HEK293 (cell line): Measurements from ENCODE around the gene ZNF681.

Experiments used
- CTCF ChIA-PET: fragments of 350-600 bp; formaldehyde crosslinking; extraction: SDS; loops from one replicate; lab custom pipeline; 2021; ENCODE audit warnings: antibody characterized with exemption; lab: Yijun Ruan, JAX
- POLR2A ChIA-PET: fragments of 300-600 bp; formaldehyde crosslinking; extraction: SDS; loops from one replicate; lab custom pipeline; 2020; ENCODE audit warnings: antibody characterized with exemption, inconsistent platforms; lab: Yijun Ruan, JAX
- H3K27ac ChIP-seq: fragments of 200-500 bp; sonication (Bioruptor generic); 2 replicates; pipeline ENCODE4 v1.5.1; 2014; ENCODE audit warnings: low read depth, low read length, control low read depth, inconsistent platforms; ENCODE audit errors: extremely low read depth
- H3K36me3 ChIP-seq, 2 experiments: fragments of 200-500 bp in 1 of 2; sonication (Bioruptor generic) in 1 of 2; 1 replicate in 1 of 2; 2 replicates in 1 of 2; pipeline ENCODE4 v1.5.1; 2014 to 2017; ENCODE audit warnings: inconsistent platforms in 2 of 2, low read length in 2 of 2; ENCODE audit not compliant: control insufficient read depth in 2 of 2, insufficient read depth in 1 of 2
- H3K4me1 ChIP-seq: fragments of 200-500 bp; sonication (Bioruptor generic); 2 replicates; pipeline ENCODE4 v1.5.1; 2014; ENCODE audit warnings: mild to moderate bottlenecking, low read length, inconsistent platforms; ENCODE audit not compliant: control insufficient read depth, insufficient read depth
- H3K4me3 ChIP-seq: 2 replicates; pipeline ENCODE4 v1.5.1; 2011; ENCODE audit warnings: low read depth, mild to moderate bottlenecking, control low read depth, low read length, moderate library complexity
- H3K9me3 ChIP-seq: fragments of 200-500 bp; sonication (Bioruptor generic); 2 replicates; pipeline ENCODE4 v1.5.1; 2014; ENCODE audit warnings: low read depth, low read length, inconsistent platforms; ENCODE audit not compliant: control insufficient read depth, insufficient read depth
- BCL11B ChIP-seq: fragments of 450-650 bp; formaldehyde crosslinking; IDR thresholded peaks from 2 replicates; pipeline ENCODE4 v1.5.1; 2016; ENCODE audit warnings: low read depth, missing biosample characterization, missing genetic modification characterization
- GLIS1 ChIP-seq: fragments of 450-650 bp; formaldehyde crosslinking; IDR thresholded peaks from 2 replicates; pipeline ENCODE4 v1.5.1; 2016; ENCODE audit warnings: missing biosample characterization, missing genetic modification characterization
- HOXC10 ChIP-seq: sonication (generic); formaldehyde crosslinking; IDR thresholded peaks from 2 replicates; pipeline ENCODE4 v1.8.1; 2023; ENCODE audit warnings: mild to moderate bottlenecking, missing genetic modification reagents
- KLF16 ChIP-seq: fragments of 450-650 bp; formaldehyde crosslinking; IDR thresholded peaks from 2 replicates; pipeline ENCODE4 v1.5.1; 2017; ENCODE audit warnings: missing biosample characterization, missing genetic modification characterization
- KLF8 ChIP-seq: fragments of 450-650 bp; formaldehyde crosslinking; IDR thresholded peaks from 2 replicates; pipeline ENCODE4 v1.5.1; 2016; ENCODE audit warnings: missing biosample characterization, missing genetic modification characterization
- SP3 ChIP-seq: fragments of 450-650 bp; formaldehyde crosslinking; IDR thresholded peaks from 2 replicates; pipeline ENCODE4 v1.5.1; 2016; ENCODE audit warnings: missing biosample characterization, missing genetic modification characterization
- TRIM28 ChIP-seq: IDR thresholded peaks from 2 replicates; pipeline ENCODE4 v1.6.1; 2011; ENCODE audit warnings: low read length, control low read depth, borderline replicate concordance
- ZBTB21 ChIP-seq: fragments of 450-650 bp; formaldehyde crosslinking; IDR thresholded peaks from 2 replicates; pipeline ENCODE4 v1.5.1; 2017; ENCODE audit warnings: missing biosample characterization, missing genetic modification characterization
- ZFP3 ChIP-seq: fragments of 450-650 bp; formaldehyde crosslinking; IDR thresholded peaks from 2 replicates; pipeline ENCODE4 v1.5.1; 2016; ENCODE audit warnings: low read depth, missing biosample characterization, missing genetic modification characterization
- ZNF114 ChIP-seq: fragments of 450-650 bp; formaldehyde crosslinking; IDR thresholded peaks from 2 replicates; pipeline ENCODE4 v1.5.0; 2017; ENCODE audit warnings: missing biosample characterization, missing genetic modification characterization
- ZNF16 ChIP-seq: fragments of 450-650 bp; formaldehyde crosslinking; IDR thresholded peaks from 2 replicates; pipeline ENCODE4 v1.5.1; 2016; ENCODE audit warnings: low read depth, missing biosample characterization, missing genetic modification characterization
- ZNF184 ChIP-seq: fragments of 450-650 bp; IDR thresholded peaks from 2 replicates; pipeline ENCODE4 v1.5.1; 2018; ENCODE audit warnings: missing biosample characterization, mild to moderate bottlenecking, missing genetic modification characterization
- ZNF426 ChIP-seq: fragments of 450-650 bp; formaldehyde crosslinking; IDR thresholded peaks from 2 replicates; pipeline ENCODE4 v1.5.1; 2017; ENCODE audit warnings: missing biosample characterization, missing genetic modification characterization, mild to moderate bottlenecking, inconsistent platforms, moderate library complexity
- ZNF501 ChIP-seq: fragments of 450-650 bp; formaldehyde crosslinking; IDR thresholded peaks from 2 replicates; pipeline ENCODE4 v1.5.1; 2016; ENCODE audit warnings: missing biosample characterization, missing genetic modification characterization
- ZNF529 ChIP-seq: fragments of 450-650 bp; formaldehyde crosslinking; IDR thresholded peaks from 2 replicates; pipeline ENCODE4 v1.5.1; 2017; ENCODE audit warnings: missing genetic modification characterization, missing biosample characterization; ENCODE audit not compliant: insufficient replicate concordance
- ZNF792 ChIP-seq: fragments of 450-650 bp; formaldehyde crosslinking; IDR thresholded peaks from 2 replicates; pipeline ENCODE4 v1.5.1; 2016; ENCODE audit warnings: missing biosample characterization, missing genetic modification characterization
- ZNF830 ChIP-seq: fragments of 450-650 bp; IDR thresholded peaks from 2 replicates; pipeline ENCODE4 v1.5.0; 2018; ENCODE audit warnings: missing biosample characterization, missing genetic modification characterization, low read depth, mild to moderate bottlenecking, moderate library complexity
- ZSCAN30 ChIP-seq: fragments of 450-650 bp; IDR thresholded peaks from 2 replicates; pipeline ENCODE4 v1.5.1; 2018; ENCODE audit warnings: missing biosample characterization, mild to moderate bottlenecking, missing genetic modification characterization, moderate library complexity
- TF ChIP-seq, protein P1 (sequence below): fragments of 450-650 bp; formaldehyde crosslinking; IDR thresholded peaks from 2 replicates; pipeline ENCODE4 v1.5.1; 2016; ENCODE audit warnings: missing biosample characterization, missing genetic modification characterization
- TF ChIP-seq, protein P2 (sequence below): fragments of 450-650 bp; formaldehyde crosslinking; IDR thresholded peaks from 2 replicates; pipeline ENCODE4; 2016; ENCODE audit warnings: missing biosample characterization, missing genetic modification characterization
- TF ChIP-seq, protein P3 (sequence below): fragments of 450-650 bp; formaldehyde crosslinking; IDR thresholded peaks from 2 replicates; pipeline ENCODE4 v1.5.1; 2016; ENCODE audit warnings: missing biosample characterization, missing genetic modification characterization

Gene ZNF681

DNA sequence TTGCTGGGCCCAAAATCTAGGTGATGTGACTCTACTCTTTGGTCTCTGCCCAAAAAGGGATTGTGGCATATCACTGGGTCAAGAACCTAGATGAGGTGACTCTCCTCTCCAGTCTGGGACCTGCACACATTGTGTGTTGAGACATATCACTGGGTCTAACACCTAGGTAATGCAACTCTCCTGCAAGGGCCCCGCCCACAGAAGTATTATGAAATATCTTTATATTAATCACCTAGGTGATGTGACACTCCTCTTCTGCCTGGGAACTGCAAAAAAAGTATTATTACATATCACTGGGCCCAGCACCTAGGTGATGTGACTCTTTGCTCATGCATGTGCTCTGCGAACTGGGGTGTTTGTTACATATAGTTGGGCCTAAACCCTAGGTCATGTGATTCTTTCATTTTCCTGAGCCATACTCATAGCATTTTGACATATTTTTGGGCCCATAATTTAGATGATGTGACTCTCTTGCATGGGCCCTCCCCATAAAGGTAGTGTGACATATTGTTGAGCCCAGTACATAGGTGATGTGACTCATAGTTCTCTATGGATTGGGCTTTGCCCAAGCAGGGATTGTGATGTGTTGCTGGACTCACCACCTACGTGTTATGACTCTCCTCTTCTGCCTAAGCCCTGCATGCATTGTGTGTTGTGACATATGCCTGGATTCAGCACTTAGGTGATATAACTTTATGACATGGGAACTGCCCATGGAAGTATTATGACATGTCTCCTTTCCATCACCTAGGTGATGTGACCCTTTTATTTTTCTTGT lies 11.2 kb upstream of the ZNF681 start:
- Histone ChIP-seq H3K4me3 (no peak overlapping the region), H3K36me3 (no peaks in the 10 kb centered on the region), H3K4me1 (no peaks in the 10 kb centered on the region), H3K9me3 (no peaks in the 10 kb centered on the region), H3K27ac (no peak overlapping the region)
- TF ChIP-seq HOXC10 (CRISPR knock-in tag) (no peak), ZNF529 (tag by site-specific recombination) (no peak), BCL11B (tag by site-specific recombination) (no peak), GLIS1 (tag by site-specific recombination) (no peak)
- TF ChIP-seq, protein P1, sequence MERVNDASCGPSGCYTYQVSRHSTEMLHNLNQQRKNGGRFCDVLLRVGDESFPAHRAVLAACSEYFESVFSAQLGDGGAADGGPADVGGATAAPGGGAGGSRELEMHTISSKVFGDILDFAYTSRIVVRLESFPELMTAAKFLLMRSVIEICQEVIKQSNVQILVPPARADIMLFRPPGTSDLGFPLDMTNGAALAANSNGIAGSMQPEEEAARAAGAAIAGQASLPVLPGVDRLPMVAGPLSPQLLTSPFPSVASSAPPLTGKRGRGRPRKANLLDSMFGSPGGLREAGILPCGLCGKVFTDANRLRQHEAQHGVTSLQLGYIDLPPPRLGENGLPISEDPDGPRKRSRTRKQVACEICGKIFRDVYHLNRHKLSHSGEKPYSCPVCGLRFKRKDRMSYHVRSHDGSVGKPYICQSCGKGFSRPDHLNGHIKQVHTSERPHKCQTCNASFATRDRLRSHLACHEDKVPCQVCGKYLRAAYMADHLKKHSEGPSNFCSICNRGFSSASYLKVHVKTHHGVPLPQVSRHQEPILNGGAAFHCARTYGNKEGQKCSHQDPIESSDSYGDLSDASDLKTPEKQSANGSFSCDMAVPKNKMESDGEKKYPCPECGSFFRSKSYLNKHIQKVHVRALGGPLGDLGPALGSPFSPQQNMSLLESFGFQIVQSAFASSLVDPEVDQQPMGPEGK (tag by site-specific recombination), result no peak
- TF ChIP-seq, protein P2, sequence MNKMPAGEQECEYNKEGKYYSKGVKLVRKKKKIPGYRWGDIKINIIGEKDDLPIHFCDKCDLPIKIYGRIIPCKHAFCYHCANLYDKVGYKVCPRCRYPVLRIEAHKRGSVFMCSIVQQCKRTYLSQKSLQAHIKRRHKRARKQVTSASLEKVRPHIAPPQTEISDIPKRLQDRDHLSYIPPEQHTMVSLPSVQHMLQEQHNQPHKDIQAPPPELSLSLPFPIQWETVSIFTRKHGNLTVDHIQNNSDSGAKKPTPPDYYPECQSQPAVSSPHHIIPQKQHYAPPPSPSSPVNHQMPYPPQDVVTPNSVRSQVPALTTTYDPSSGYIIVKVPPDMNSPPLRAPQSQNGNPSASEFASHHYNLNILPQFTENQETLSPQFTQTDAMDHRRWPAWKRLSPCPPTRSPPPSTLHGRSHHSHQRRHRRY (tag by site-specific recombination), result no peak
- TF ChIP-seq, protein P3, sequence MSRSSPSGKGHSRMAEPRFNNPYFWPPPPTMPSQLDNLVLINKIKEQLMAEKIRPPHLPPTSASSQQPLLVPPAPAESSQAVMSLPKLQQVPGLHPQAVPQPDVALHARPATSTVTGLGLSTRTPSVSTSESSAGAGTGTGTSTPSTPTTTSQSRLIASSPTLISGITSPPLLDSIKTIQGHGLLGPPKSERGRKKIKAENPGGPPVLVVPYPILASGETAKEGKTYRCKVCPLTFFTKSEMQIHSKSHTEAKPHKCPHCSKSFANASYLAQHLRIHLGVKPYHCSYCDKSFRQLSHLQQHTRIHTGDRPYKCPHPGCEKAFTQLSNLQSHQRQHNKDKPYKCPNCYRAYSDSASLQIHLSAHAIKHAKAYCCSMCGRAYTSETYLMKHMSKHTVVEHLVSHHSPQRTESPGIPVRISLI (tag by site-specific recombination), result no peak
- CTCF ChIA-PET, result no interaction called here
- POLR2A ChIA-PET, result no interaction called here

DNA sequence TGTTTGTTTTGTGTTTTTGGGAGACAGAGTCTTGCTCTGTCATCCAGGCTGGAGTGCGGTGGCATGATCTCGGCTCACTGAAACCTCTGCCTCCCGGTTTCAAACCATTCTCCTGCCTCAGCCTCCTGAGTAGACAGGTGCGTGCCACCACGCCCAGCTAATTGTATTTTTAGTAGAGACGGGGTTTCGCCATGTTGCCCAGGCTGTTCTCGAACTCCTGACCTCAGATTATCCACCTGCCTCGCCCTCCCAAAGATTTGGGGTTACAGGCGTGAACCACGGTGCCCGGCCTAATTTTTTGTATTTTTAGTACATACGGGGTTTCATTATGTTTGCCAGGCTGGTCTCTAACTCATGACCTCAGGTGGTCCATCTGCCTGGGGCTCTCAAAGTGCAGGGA lies 8.3 kb upstream of the ZNF681 start:
- TF ChIP-seq TRIM28, result no peak
- TF ChIP-seq ZNF426 (tag by site-specific recombination), result no peak
- TF ChIP-seq BCL11B (tag by site-specific recombination), result no peak
- no peak for TF ChIP-seq ZNF501 (tag by site-specific recombination)
- TF ChIP-seq ZFP3 (tag by site-specific recombination), result no peak
- TF ChIP-seq ZNF830, result no peak
- TF ChIP-seq ZNF114, result no peak
- no peak for TF ChIP-seq ZSCAN30 (tag by site-specific recombination)
- no peak for TF ChIP-seq ZNF792 (tag by site-specific recombination)
- TF ChIP-seq KLF16, result no peak
- TF ChIP-seq ZNF184 (tag by site-specific recombination), result no peak
- TF ChIP-seq ZBTB21 (tag by site-specific recombination), result no peak
- no peak for TF ChIP-seq ZNF16 (tag by site-specific recombination)
- no peak for TF ChIP-seq KLF8 (tag by site-specific recombination)
- TF ChIP-seq SP3 (tag by site-specific recombination), result no peak
- no peak overlapping the region for H3K4me3 ChIP-seq
- no peaks in the 10 kb centered on the region for H3K36me3 ChIP-seq
- no peak overlapping the region for H3K27ac ChIP-seq
- CTCF ChIA-PET, result no interaction called here
- H3K4me1 ChIP-seq, result no peaks in the 10 kb centered on the region
- POLR2A ChIA-PET, result no interaction called here
- H3K9me3 ChIP-seq, result no peaks in the 10 kb centered on the region
